Stimulated activated CD4-positive, alpha-beta T cell treated with anti-CD3 and anti-CD28 coated beads, Interleukin-2, amount 100 ng/mL, for 48 hours (primary cell): ENCODE data around the gene UPF3B.
"Not testable (repeated sequence)": the region's sequence is repeated elsewhere in the genome, so short reads cannot be mapped to it uniquely, and the experiment has no call there.

Experiments used
- DNase-seq, 2 donors: peaks; one replicate each; pipeline ENCODE4 v3.0.0-alpha.2; 2020

Gene UPF3B, protein sequence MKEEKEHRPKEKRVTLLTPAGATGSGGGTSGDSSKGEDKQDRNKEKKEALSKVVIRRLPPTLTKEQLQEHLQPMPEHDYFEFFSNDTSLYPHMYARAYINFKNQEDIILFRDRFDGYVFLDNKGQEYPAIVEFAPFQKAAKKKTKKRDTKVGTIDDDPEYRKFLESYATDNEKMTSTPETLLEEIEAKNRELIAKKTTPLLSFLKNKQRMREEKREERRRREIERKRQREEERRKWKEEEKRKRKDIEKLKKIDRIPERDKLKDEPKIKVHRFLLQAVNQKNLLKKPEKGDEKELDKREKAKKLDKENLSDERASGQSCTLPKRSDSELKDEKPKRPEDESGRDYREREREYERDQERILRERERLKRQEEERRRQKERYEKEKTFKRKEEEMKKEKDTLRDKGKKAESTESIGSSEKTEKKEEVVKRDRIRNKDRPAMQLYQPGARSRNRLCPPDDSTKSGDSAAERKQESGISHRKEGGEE

DNA sequence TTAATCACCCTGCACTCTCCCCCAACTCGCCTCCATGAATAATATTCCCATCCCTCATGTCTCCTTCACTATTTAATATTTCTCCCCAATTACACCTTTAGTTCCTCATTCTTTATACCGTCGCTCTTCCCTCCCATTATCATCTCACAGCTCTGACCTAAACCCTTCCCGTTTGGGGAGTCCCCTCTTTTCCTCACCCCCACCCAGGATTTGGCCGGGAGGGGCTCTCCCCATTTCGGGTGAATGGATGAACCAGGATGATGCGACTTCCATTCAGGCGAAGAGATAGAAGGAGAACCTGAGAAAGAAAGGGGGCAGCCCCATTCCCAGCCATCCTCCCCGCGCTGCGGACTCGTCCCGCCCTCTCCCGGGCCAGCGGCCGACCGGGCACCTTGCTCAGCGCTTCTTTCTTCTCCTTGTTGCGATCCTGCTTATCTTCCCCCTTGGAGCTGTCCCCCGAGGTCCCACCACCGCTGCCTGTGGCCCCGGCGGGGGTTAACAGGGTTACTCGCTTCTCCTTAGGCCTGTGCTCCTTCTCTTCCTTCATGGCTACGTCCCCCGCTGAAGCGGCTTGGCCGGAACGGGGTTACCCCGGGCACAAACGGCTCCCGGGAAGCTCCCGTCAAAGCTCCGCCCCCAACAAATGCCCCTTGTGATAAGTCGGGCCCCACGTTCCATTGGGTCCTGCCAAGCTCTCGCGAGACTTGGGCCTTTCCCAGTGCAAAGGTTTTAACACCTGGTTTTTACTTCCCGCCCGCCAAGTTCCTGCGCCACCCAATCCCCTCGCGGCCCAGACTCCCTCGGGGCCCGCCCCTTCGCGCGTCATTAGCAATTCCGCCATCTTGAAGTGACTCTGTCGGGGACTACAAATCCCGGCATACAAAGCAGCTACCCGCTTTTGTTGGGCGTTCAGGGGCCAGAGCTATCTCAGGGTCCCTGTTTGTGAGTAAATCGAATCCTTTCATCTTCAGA is at the start of gene UPF3B:
UPF3B (minus strand) TSS at position 582 of the 972 bp plus-strand sequence; CDS start at position 547, 35 bp downstream.
- peak; percentile 84 for DNase-seq

DNA sequence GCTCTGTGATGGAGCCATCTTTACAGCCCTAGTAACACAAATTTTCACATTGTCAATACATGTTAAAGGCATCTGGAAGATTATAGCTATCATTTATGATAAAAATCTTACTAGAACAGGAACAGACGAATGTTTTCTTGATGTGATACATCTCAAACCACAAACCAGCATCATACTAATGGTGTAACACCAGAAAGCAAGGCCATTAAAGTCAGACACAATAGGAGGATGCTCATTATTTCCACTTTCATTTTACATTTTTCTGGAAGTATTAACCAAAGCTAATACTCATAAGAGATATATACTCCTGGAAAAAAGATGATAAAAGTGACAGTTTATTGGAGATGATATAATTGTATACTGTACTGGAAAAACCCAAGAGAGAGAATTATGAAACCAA is 48.2 kb upstream of the UPF3B start:
- no peak for DNase-seq

DNA sequence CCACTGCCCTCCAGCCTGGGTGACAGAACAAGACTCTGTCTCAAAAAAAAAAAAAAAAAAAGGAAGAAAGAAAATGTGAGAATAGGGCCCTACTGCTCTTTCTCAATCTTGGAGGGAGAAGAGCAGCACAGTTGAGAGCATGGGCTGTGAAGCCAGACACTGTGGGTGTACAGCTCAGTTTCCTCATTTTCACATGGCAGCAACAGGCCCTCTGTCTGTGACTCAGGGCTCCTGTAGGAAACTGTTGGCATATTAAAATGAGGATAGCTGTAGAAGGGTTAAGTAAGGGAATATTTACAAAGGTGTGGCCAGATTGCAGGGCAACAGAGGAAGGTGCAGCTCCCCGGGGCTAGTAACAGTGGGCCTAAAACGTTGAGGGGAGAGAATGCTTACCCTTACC is 46.4 kb upstream of the UPF3B start:
- DNase-seq: no peak

DNA sequence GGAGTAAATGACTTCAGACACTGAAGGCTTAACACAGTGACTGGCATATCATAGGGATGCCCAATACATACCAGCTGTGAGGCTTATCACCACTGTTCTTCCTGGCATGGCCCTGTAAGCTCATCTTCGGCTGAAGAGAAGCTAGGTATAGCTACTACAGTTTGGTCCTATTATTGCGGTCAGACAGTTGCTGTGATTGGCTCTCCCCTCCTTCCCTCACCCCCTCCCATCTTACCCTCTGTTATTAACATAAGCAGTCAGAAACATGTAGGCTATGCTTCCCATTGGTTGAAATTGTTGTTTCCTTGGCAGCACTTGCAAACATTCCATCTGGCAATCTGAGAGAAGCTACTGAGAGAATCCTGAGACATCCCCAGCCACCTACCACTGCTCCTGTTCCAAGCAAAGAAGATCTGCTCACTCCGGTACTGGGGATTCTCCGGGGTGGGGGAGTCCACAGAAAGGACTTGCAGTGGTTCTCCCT is 43.1 kb upstream of the UPF3B start, which contains the start of gene AKAP14:
AKAP14 (plus strand) TSS at position 51 of the 484 bp plus-strand sequence. CDS start 7,331 bp downstream, outside the sequence.
- DNase-seq: no peak

DNA sequence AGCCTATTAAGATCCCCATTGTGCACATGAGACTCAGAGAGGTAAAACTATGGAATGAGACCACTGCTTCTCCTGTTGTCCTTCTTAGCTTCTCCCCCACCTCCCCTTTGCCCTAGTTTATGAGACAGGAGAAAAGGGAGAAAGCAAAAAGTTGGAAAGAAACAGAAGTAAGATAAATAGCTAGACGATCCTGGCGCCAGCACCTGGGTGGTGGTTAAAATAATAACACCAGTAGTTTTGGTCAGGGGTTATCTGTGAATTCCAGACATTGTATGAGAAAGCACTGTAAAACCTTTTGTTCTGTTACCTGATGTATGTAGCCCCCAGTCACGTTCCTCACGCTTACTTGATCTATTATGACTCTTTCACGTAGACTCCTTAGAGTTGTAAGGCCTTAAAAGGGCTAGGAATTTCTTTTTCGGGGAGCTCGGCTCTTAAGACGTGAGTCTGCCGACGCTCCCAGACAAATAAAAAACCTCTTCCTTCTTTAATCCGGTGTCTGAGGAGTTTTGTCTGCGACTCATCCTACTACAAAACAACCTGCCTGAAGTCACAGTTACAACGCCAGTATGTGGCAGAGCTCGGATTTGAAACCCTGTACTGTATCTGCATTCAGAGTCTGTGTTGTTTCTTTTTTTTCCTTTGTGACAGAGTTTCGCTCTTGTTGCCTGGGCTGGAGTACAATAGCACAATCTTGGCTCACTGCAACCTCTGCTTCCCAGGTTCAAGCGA is 39.4 kb upstream of the UPF3B start:
- not testable (repeated sequence) for DNase-seq

DNA sequence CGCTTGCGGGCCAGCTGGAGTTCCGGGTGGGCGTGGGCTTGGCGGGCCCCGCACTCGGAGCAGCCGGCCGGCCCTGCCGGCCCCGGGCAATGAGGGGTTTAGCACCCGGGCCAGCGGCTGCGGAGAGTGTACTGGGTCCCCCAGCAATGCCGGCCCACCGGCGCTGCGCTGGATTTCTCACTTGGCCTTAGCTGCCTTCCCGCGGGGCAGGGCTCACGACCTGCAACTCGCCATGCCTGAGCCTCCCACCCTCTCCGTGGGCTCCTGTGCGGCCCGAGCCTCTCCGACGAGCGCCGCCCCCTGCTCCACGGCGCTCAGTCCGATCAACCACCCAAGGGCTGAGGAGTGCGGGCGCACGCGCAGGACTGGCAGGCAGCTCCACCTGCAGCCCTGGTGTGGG is 37.9 kb upstream of the UPF3B start:
- not testable (repeated sequence) for DNase-seq

DNA sequence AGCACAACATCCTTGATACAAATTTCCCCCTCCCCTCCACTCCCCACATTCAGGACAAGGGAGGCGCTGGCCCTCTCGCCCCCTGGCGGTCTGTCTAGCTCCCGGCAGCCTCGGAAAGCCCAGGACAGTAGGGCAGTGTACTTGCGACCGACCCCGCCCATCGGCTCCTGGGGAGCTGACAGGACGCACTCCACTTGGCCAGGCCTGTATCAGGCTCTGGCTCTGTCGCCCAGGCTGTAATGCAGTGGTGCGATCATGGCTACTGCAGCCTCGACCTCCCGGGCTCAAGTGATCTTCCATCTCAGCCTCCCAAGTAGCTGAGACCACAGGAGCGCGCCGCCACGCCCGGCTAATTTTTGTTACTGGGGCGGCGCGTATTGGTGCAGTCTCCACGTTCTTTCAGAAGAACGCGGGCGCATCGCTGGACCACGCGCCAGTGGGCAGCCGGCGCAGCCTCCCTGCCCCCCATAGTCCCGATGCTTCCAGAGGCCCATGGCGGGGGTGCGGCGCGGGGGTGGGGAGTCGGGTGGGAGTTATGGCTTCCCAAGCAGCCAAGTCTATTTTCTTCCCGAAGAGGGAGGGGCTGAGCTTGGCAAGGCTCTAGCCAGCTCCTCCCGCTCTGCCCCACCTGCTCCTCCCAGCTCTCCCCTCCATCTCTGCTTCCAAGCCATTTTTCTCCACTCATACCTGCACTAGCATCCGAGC is 35.1 kb upstream of the UPF3B start:
- peak; percentile 51 to 53 for DNase-seq

DNA sequence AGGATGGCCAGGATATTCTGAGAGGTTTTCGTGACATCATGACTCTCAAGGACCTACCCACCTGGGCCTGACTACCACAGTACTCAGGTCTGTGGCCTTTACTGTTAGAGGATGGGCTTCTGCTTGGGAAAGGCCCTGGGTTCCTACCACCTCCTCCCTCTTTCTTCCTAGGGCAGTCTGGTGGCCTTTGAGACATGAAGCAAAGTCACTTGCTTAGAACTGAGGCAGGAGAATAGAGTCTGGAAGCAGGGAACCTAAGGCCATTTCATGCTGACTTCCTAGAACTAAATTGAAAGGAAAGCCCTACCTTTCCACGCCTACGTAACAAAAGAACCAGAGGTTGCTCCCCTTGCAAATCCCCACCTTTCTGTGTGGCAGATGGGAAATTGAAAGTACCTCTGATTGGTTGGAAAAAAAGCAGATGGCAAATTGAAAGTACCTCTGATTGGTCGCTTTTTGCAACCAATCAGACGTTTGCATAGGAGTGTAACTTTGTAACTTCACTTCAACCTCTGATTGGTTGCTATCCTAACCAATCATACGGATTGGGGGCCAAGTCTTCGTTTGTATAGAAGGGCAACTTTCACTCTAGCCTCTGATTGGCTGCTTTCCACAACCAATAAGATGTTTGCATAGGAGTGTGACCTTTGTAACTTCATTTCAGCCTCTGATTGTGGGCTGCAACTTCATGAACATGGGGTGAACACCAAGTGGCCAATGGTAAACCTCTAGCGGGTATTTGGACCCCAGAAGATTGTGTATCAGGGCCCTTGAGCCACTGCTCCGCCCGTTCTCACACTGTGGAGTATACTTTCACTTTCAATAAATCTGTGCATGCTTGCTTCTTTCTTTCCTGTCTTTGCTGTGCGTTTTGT is 33.0 kb upstream of the UPF3B start:
- DNase-seq: no peak

DNA sequence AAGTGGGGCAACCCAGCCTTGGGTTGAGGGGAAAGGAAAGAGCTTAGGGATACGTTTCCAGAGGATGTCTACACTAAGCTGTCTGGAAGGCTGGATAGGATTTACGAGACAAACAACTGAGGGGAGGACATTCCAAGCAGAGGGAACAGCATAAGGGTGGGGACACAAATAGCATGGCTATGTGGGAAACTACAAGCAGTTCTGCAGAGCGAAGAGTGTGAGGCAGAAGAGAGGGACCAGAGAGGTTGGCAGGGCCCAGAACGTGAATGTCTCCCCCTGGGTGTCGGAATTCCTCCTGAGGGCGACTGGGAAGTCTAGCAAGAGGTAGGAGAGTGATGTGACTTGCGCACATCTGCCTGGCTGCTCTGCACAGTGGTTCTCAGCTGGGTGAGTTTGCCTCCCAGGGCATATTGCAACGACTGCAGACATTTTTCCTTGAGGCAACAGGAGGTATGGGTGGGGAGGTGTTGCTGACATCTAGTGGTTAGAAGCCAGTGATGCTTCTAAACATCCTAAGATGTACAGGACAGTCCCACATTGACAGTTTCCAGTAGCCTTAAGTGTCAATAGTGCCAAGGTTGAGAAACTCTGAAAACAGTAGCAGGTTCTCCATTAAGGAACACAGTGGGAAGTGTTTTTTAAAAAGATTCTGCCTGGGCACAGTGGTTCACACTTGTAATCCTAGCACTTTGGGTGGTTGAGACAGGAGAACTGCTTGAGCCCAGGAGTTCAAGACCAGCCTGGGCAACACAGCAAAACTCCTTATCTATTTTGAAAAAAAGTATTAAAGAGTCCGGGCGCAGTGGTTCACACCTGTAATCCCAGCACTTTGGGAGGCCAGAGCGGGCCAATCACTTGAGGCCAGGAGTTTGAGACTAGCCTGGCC is 28.0 kb upstream of the UPF3B start:
- no peak for DNase-seq

DNA sequence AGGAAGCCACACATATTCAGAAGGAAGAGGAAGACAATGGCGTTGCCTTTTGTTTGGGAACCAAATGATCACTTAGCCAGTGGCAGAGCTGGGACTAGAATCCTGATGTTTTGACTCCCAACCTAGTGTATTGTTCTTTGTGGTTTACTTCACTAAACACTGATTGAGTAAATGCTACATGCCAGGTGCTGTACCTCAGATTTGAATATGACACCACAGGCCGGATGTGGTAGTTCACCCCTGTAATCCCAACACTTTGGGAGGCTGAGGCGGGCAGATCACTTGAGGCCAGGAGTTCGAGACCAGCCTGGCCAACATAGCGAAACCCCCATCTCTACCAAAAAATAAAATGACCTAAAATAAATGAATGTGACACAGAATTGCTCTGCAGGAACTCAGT is 27.3 kb upstream of the UPF3B start:
- DNase-seq: no peak

DNA sequence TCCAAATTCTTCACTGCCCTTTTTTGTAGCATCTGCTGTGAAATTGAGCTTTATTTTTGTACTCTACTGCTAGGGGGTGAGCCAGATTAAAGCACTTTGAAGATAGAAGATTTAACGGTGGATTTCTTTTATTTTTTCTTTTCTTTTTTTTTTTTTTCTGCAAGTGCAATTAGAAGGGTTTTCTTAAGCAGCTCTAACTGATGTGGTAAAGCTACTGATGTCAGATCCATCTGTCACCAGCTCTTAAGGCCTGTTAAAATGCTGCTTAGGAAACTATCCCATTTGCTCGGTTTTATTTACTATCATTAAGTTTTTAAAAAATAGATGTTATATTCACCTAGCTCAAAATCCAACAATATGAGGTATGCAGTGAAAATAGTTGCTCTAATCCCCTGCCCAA is 26.0 kb upstream of the UPF3B start:
- no peak for DNase-seq

DNA sequence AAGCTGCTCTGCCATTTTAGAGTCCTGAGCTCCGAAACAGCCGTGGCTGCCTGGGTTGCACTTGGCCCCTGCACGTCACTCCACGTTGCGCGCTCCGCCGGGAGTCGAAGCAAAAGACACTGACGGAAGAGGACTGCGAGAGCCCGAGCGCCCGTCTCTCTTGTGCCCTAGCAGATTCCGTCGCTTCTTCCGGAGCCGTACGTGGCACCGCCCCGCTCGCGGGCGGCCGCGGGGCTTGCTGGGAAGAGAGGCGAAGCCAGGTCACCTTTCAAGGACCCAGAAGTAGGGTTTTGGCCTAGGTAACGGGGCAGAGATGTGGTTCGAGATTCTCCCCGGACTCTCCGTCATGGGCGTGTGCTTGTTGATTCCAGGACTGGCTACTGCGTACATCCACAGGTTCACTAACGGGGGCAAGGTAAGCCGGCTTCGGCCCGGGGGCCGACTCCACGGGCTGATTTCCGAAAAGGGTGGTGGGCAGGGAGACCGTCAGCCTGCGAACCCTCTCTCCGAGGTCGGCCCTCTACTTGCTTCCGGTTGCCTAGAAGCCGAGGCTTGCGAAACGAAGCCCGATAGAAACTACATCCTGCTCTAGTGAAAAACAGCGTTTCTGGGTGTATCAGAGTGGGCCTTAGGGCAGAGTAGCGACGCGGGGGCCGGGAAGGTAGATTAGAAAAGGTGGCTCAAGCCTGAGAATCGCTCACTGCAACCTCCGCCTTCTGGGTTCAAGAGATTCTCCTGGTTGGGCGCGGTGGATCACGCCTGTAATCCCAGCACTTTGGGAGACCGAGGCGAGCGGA is 19.0 kb upstream of the UPF3B start, which contains the start of the genes NDUFA1 and RNF113A:
NDUFA1 (plus strand) TSS at position 234 of the 797 bp plus-strand sequence; CDS start at position 314, 80 bp downstream.
RNF113A (minus strand) TSS at position 135 of the 797 bp plus-strand sequence; CDS start at position 15, 120 bp downstream.
- peak; percentile 66 to 68 for DNase-seq

DNA sequence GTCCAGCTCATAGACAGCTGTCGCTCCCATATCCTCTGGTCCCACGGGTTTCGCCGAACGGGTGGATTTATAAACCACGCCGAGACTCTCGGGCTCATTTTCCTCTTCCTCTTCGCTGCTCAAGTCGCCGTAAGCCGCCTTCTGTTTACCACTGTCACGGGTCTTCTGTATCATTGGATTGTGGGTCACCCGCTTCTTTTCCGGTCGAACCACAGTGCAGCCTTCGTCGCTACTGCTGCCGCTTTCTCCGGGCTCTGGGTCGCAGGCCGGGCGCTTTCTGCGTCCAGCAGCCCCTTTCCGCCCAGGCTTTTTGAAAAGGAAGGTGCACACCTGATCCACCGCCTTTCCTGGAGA is 18.5 kb upstream of the UPF3B start:
- DNase-seq: no peak

DNA sequence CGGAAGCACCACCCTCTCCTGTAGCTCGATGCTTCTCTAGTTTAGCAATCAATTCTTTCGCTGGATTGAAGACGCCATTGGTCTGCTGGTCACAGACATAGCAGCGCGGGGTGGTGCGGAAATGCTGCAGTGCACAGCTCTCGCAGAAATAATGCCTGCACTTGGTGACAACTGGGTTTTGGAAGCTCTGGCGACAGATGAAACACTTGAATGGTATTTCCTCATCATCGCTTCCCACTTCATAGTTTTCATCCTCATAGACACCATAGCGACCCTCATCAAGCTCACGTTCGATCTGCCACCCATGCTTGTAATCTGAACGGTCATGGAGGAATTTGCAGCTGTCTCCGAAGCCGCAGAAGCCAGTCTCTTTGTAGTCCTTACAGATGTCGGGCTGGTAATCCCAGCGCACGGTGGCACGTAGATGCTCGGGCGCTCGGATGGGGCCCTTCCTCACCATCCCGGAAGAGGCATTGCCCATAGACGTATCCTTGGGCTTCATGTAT is 17.9 kb upstream of the UPF3B start:
- peak in 1 of 2 donors; percentile 8 for DNase-seq

DNA sequence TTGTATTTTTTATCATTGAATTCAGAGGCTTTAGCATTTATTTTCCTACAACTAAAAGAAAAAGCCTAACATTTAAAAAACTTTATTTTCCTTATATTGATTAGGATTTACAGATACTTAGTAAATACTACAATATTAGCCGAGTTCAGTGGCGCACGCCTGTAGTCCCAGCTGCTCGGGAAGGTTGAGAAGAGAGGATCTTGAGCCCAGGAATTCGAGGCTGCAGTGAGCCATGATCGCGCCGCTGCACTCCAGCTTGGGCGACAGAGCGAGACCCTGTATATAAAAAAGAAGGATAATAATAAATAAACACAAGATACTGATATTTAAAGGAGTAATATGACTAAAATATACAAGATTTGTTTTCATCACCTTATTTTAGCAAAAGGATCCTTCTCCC is 681 bp upstream of the UPF3B start:
- no peak for DNase-seq

DNA sequence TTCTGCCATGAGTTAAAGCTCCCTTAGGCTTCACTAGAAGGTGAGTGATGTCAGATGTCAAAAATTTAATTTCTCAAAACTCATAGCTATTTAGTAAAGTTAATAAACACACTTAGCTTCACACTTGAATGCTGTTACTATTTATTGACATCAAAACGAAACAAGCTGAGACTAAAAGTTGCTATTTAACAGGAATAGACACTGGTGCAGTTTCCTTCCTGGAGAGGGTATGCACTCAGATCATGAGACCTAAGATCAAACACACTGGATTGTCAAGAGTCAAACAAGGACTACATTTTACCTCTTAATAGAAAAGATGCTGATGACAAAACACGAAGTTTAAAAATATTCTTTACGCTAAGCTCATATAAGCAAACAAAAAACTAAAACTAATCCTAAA is 18.9 kb downstream of the UPF3B start:
- DNase-seq: no peak

DNA sequence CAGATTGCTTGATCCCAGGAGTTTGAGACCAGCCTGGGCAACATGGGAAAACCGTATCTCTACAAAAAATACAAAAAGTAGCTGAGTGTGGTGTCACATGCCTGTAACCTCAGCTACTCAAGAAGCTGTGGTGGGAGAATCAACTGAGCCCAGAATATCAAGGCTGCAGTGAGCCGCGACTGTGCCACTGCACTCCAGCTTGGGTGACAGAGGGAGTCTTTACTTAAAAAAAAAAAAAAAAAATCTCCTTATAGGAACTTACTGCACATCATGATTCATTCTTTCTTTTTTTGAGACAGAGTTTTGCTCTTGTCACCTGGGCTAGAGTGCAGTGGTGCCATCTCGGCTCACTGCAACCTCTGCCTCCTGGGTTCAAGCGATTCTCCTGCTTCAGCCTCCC is 24.3 kb downstream of the UPF3B start:
- no peak for DNase-seq

DNA sequence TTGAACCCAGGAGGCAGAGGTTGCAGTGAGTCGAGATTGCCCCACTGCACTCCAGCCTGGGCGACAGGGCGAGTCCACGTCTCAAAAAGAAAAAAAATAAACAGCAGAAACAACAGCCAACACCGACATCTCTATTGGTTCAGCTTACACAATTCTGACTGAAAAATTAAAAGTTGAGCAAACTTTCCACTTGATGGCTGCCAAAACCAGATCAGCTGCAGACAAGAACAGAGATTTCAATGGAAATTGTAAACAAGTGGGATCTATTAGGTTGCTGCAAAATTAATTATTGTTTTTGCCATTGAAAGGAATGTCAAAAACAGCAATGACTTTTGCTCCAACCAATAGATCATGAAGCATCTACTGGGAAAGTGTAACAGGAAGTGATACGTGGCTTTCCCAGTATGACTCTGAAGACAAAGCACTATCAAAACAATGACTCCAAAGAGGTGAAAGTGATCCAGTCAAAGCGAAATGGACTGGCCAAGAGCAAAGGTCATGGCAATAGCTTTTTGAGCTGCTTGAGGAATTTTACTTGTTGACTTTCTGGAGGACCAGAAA is 26.3 kb downstream of the UPF3B start:
- DNase-seq: no peak
